Measurements from ENCODE around the gene IRF2BP2.

- TF ChIP-seq CTCF (IDR thresholded peaks at IDR 0.05) = no peak
- no peak for TF ChIP-seq ZFX (IDR thresholded peaks at IDR 0.05; ENCODE audit: borderline replicate concordance)
Observed at GRCh38 chr1:234643850-234644134, 33.8 kb upstream of the IRF2BP2 start.
